Eye (tissue), 1 donor: ENCODE measurements around the gene VAMP4.
A peak's percentile ranks its signal among the peaks of the same experiment; 100 is the strongest.

Experiments
- DNase-seq: peaks from one replicate; pipeline ENCODE4 v3.0.0-alpha.2; 2015

Gene VAMP4, protein sequence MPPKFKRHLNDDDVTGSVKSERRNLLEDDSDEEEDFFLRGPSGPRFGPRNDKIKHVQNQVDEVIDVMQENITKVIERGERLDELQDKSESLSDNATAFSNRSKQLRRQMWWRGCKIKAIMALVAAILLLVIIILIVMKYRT

DNA sequence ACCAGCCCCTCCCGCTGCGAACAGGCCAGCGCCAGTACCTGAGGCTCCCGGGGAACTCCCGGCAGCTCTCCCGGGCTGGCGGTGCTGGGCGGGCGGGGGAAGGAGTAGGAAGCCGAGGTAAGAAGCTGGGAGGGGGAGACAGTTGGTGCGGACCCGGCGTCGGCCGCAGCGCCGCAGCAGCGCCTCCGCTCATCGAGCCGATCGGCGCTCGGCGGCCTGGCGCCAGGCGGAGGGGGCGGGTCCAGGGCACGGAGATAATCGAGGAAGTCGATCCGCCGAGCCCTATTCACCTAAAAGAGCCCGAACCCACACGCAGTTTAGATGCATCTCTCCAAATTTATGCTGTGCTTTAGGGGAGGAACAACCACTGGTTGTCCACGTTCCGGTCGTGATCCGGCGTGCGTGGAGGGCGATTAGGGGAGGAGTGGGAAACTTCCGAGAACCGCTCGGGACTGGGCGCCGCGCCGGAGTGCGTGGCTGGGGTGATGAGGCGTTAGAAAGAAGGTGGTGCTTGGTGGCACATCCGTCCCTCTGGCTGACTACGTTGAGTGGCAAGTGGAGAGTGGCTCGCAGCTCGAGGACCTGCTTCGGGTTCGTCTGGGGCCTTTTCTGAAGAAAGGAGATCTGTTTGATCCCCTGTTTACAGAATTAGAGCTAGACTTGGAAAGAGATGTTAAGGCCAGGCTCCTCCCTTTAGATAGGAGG, at the start of gene VAMP4:
TSS of gene VAMP4 (minus strand) at position 194 of the 705 bp plus-strand sequence. CDS start 3,651 bp downstream, outside the sequence.
- peak; percentile 97 for DNase-seq

DNA sequence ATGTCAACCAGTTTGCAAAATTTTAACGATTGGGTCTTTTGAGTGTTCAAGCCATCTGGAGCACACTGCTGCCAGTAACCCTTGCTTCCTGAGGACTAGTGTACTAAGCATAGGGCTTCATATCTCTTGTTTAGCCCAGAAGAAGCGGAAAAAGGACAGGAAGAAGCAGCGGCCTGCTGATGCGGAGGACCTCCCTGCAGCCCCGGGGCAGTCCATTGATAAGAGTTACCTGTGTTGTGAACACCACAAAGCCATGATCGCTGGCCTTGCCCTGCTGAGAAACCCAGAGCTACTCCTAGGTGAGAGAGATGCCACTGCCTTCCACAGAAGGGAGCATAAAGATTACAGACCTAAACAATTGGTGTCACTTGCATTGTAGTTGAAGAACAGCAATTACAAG, 48.5 kb upstream of the VAMP4 start:
- DNase-seq: no peak

DNA sequence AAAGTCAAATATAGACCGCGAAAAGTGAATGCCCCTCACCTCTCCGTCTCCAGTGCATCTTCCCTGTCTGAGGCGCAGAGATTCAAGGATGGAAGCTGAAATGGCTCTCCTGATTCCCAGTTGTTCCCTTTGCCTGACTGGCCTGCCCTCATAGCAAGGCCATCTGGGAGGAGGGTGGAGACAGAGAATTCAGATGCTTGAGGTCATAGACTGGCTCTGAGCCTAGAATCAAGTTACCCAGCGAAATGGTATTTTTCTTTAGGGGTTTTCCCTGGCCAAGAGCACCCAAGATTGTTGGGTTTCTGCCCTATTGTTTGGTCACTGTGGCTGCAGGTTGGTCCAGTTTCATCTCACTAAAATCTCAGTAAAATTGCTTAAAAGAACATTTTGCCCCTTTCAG, 46.8 kb upstream of the VAMP4 start:
- DNase-seq: no peak

DNA sequence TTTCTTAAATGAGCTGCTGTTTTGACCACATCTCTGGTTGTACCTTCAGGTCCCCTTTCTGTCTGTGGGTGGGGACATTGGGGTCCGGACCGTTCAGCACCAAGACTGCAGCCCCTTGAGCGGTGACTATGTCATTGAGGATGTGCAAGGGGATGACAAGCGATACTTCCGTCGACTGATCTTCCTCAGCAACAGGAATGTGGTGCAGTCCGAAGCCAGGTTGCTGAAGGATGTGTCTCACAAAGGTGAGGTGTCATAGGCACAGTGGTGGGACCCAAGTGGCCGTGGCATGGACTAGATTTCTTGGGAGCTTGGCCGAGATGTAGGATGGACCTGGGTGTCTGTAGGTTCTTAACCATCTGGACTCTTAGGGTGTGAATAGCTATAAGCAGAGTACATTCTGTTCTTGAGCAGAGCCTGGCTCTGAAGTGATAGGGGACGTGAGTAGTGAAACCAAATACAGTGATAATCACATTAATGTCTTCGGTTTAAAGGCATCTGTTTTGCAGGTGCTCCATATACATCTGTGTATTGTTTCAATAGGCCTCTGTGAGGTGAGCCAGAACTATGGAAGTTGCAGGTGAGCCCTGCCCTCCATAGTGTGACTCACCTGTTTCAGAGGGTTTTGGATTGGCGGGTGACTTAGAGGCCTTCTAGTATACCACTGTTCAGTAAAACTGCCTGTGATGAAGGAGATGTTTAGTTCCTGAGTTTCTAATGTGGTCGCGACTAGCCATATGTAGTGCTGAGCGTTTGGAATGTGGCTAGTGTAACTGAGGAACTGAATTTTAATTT, 46.0 kb upstream of the VAMP4 start:
- DNase-seq: no peak

- DNase-seq: no peak
Measured at GRCh38 chr1:171786534-171786933, 44.7 kb upstream of the VAMP4 start.

DNA sequence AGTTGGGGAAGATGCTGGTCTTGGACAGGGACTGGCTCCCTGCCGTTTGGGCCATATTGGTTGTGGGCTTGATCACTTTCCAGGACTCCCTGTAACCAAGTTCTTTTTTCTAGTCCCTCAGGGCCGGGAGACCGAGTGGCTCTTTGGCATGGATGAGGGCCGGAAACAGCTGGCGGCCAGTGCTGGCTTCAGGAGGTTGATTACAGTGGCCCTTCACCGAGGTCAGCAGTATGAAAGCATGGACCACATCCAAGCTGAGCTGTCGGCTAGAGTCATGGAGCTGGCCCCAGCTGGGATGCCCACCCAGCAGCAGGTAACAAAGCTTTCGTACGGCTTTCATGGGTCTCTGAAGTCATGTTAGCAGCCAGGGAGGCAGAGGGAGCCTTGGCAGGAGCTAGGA, 43.9 kb upstream of the VAMP4 start:
- DNase-seq: no peak

DNA sequence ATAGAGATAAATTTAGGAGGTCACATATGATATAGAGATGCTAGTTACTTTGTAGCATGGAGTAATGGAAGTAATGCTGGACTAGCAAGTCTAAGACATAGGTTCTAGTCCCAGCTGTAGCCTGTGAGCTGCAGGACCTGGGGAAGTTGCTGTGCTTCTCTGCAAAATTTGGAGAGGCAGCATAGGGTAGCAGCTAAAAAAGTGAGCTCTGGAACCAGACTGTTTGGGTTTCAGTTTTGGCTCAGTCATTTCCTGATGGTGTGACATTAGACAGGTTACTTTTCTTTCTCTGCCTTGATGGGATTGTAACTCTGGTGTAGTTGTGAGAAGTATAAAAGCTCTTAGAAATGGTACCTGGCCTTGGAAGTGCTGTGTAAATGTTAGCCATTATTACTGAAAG, 42.9 kb upstream of the VAMP4 start:
- DNase-seq: no peak

- no peak for DNase-seq
Measured at GRCh38 chr1:171783816-171784530, 42.1 kb upstream of the VAMP4 start.

GRCh38 chr1:171781176-171781875, 39.5 kb upstream of the VAMP4 start, which contains the start of gene METTL13:
Gene METTL13 (plus strand): TSS chr1:171781660. CDS start chr1:171781968, 308 bp downstream.
- DNase-seq: peak; percentile 99

DNA sequence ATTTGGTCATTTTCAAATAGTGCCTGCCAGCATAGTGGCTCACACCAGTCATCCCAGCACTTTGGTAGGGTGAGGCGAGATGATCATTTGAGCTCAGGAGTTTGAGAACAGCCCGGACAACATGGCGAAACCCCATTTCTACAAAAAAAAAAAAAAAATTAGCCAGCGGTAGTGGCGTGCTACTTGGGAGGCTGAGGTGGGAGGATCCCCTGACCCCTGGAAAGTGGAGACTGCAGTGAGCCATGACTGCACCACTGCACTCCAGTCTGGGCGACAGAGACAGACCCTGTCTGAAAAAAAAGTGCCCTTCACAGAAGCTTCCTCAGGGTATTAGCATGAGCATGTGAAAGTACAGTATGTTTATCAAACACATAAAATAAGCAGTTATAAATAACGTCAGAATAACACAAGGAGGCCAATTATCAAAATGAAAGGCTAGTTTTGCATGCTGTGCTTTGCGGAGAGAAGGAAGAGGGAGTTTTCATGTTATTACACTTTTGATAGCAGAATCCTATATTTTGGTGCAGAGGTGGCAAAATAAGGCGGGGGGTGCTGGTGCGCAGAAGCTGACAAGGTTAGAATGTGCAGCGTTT, 38.8 kb upstream of the VAMP4 start:
- no peak for DNase-seq

- no peak for DNase-seq
Measured at GRCh38 chr1:171772312-171772711, 30.4 kb upstream of the VAMP4 start.

DNA sequence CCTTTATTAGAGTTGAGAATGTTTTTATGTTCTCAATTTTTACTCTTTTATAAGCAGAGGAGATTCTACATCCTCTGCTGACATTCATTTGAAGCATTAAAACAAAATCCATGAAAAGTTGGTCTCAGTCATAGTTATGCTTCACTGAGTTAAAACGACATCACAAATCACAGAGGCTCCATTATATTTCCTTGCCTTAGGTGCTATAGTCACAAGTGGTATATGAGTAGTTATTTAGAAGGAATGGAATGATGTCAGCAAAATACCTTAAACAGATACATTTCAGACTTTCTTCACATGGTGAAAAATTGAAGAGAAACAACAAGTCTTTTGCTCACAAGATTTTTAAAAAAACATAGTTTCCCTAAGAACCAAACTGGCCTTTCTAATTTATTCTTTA, 27.9 kb upstream of the VAMP4 start:
- DNase-seq: no peak

GRCh38 chr1:171769171-171769570, 27.3 kb upstream of the VAMP4 start:
- DNase-seq: peak; percentile 20

GRCh38 chr1:171763764-171764163, 21.9 kb upstream of the VAMP4 start:
- no peak for DNase-seq

DNA sequence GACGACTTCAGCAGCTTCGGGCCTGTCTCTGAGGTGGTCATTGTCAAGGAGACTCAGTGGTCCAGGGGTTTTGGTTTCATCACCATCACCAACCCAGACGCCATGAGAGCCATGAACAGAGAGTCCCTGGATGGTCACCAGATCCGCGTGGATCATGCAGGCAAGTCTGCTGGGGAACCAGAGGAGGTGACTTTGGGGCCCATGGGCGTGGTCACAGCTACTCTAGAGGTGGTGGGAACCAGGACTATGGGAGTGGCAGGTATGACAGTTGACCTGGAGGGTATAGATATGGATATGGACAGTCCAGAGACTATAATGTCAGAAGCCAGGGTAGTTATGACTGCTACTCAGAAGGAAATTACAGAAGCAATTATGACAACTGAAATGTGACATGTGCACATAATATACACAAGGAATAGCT, 20.3 kb upstream of the VAMP4 start:
- DNase-seq: no peak

DNA sequence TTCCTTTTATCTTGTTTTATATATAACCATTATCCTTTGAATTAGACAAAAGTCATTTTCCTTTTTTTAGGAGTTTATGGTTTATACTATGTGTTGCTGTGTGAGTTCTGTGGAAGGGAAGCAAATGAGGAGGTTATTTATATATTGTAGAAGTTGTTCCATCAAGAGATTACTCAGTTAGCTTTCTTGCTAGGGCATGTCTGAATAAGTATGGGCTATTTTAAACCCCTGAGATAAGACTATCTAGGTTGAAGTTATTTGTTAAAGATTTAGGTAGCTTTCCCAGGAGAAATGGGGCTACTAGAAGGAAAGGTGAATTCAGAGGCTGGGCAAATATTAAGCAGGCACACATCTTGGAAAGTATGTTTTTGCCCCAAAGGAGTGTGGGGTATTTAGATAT, 16.1 kb upstream of the VAMP4 start:
- DNase-seq: no peak

GRCh38 chr1:171756856-171757255, 15.0 kb upstream of the VAMP4 start:
- no peak for DNase-seq

DNA sequence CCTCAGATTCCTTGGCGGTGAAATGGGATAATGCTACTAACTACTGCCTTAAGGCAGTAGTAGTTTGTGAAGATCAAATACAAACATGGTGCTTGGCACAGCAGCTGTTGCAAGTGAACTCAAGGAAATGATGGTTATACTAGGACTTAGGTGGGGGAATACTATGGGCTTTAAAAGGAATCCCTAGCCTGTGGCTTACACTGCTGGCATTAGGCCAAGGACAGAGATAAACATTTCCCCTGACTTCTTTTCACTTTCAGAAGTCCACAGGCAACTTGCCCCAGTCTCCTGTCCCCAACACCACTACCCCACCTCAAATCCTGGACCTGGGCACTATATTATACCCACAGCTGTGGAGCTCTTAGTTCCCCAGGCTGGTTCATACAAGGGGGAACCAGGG, 13.1 kb upstream of the VAMP4 start:
- no peak for DNase-seq

GRCh38 chr1:171754353-171754705, 12.5 kb upstream of the VAMP4 start:
- no peak for DNase-seq

- DNase-seq: no peak
Measured at GRCh38 chr1:171753685-171754352, 12.0 kb upstream of the VAMP4 start.

DNA sequence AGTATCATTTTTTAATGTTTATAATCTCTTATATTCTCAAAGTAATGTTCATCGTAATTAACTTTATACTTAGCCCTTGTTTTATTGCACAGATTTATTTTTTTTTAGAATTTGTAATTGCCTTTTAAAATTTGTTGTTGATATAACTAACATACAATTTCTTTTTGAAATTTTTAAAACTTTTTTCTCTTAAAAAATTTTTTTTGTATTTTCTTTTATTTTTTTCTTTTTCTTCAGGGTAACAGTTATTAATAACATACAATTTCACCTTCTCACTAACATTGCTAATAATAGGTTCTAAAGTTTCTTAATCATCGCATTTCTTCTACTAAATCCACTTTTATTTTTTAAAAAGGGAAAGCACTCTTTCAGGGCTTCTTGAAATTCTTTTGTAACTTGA, 11.3 kb upstream of the VAMP4 start:
- DNase-seq: no peak

DNA sequence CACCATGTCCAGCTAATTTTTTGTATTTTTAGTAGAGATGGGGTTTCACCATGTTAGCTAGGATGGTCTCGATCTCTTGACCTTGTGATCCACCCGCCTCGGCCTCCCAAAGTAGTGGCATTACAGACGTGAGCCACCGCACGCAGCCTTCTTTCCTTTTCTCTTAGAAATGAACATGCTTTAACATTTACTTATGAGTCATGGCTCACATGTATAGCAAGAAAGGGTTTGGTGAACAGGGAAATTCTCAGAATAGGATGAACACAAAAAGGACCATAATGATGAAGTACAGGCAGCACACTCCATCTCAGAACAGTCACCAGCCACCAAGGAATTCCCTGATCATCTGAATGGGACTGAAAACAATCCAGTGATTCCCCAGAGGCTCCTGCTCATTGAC, 9.4 kb upstream of the VAMP4 start:
- DNase-seq: no peak
